HG03565 (cell line): ENCODE measurements around the gene AGT.
"Not testable (repeated sequence)": the region's sequence is repeated elsewhere in the genome, so short reads cannot be mapped to it uniquely, and the experiment has no call there.

ENCODE experiments used
- ATAC-seq: cut with Tn5 transposase; IDR thresholded peaks from one replicate; pipeline ENCODE4 v1.9.1; 2021; ENCODE audit warnings: mild to moderate bottlenecking, moderate library complexity; ENCODE audit not compliant: unreplicated experiment

Gene AGT

GRCh38 chr1:230693221-230693620 lies 20.7 kb downstream of the AGT start:
- no peak for ATAC-seq

GRCh38 chr1:230691615-230692014 lies 22.3 kb downstream of the AGT start:
- no peak for ATAC-seq

GRCh38 chr1:230690101-230690500 lies 23.8 kb downstream of the AGT start:
- ATAC-seq, result no peak

- no peak for ATAC-seq
These were observed 27.2 kb downstream of the AGT start for GRCh38 chr1:230686747-230687146.

DNA sequence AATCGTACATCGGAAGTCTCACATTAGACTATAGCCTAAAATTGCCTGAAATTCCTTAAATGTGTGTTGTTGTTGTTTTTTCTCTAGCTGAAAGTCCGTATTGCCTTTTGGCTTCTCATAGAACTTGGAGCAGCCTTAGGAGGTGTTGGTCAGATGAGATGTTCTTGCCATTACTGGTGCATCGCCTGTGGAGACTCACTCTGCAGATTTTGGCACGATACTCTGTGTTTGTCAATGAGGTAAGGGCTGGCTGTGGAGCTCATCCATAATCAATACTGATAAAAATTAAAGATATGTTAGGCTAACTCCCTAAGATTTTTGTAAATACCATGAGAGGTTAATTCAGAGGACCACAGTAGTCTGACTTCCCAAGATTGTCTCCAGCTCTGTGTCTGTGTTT lies 28.9 kb downstream of the AGT start:
- no peak for ATAC-seq

- ATAC-seq, result no peak
These were observed 29.8 kb downstream of the AGT start for GRCh38 chr1:230684146-230684545.

GRCh38 chr1:230682882-230683610 lies 30.9 kb downstream of the AGT start:
- ATAC-seq, result no peak

DNA sequence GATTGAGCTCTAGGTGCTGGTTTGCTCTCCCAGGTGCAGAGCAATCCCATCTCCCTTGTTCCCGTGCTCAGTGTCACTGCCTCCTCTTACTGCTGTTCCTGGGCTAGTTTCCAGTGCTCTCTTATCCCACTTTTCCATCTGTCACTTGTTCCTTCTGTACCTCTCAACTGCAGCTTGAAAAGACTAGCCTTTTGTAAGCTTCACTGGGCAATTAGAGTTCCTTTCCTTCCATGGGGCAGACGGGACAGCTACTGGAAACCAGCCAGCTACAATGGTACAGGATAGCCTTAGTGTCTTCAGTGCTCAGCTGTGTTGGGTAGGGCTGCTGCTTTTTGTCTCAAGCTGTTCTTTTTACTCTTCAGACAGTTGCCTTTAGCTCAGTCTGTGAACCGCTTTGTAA lies 31.6 kb downstream of the AGT start:
- ATAC-seq, result no peak

GRCh38 chr1:230681599-230681998 lies 32.3 kb downstream of the AGT start:
- ATAC-seq, result no peak

- ATAC-seq, result no peak
These were observed 33.5 kb downstream of the AGT start for GRCh38 chr1:230680300-230681025.

GRCh38 chr1:230679825-230680224 lies 34.1 kb downstream of the AGT start:
- no peak for ATAC-seq

DNA sequence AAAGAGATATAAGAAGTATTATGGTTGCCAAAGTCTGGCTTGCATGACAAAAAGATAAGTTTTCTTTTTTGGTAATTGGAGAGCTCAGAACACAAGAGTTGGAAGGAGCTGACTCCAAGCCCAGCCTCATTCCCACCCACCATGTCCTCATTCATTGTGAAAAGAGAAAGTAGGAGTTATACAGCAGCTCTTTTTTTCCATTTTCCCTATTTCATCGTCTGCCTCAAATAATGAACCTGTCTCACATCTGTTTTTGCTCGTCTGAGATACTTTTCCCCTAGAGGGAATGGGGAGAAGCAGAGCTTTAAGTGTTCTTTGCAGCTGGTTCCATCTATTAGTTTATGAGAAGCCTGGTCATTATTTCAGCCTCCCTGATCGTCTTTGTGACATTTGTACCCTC lies 34.7 kb downstream of the AGT start:
- ATAC-seq, result no peak

DNA sequence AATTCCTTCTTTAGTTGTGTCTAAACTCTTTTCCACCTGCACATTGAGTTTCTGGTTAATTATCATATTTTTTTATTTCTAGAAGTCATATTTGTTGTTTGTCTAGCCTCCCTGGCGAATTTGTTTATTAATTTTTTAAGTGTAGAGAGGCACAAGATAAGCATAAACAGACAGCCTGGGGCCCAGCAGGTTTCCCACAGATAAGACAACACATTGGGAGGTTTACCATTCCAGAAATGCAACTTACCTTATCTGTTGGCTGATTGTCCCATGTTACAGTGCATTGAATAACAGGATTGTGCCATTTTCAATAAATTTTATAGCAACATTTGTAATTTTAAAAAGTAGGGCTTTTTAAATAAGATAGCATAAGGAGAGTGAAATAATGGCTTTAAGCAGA lies 36.7 kb downstream of the AGT start:
- no peak for ATAC-seq

DNA sequence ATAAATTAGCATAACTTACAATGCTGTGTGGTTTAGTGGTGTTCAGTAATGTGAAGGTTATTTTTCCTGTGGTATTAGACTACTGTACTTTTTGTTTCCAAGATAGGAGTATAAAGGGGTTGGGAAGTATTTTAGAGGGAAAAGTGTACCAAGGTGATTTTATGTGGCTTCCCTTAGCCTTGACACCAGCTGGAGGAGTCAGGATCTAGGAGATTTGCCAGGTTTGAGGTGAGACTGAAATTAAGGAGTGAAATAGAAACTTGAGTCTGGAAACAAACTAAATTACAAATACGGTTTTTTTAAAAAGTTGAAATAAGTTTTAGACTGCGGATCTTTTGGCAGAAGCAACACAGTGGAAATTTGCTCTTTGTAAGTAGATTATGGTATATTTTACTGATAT lies 39.3 kb downstream of the AGT start:
- no peak for ATAC-seq

DNA sequence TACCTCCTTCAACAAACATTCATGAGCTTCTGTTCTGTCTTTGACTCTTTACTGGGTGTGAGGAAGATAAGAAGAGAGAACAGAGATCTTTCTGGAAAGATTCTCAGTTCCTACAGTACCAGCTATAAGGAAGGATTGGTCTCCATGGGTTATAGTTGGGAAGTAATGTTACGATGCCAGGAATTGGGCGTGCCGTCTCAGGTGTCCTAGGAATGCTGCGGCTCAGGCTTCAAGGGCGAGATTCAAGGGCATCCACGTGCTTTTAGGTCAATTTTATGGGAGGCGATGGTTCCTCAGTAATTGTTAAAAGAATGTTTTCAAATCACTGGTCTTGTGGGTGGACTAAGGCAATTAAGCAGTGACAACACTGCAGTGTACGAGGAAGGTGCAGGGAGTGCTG lies 44.4 kb downstream of the AGT start:
- ATAC-seq, result no peak

DNA sequence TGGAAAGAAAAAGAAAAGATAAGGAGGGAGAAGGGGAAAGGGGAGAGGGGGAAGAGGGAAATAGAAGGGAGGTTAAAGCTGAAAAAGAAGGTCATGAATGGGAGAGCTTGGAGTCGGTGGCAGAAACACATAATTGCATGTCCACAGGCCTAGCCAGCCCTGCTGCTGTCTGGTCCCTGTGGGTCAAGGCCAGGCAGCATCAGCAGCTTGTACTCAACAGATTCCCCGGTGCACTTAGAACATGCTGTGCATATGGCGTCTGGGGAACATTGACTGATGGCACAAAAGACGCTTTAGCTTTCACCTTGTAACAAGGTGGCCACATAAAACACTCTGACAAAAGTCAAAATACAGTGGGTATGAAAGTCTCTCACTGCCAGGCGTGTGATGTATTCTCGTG lies 45.7 kb downstream of the AGT start:
- ATAC-seq, result no peak

GRCh38 chr1:230661976-230662375 lies 51.9 kb downstream of the AGT start:
- no peak for ATAC-seq

DNA sequence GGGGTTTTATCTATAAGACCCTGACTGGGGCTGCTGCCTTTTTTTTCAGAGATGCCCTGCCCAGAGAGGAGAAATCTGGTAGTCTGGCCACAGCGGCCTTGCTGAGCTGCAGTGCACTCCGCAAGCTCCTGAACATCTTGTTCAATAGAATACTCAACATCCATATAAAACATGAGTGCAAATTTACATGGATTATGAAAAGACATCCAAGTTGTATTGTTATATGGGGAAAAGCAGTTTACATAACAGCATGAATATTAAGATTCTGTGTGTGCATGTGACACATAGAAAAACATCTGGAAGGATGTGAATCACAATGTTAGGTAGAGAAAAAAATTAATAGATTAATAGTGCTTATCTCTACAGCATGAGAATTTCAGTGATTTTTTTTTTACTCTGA lies 55.2 kb downstream of the AGT start:
- ATAC-seq, result no peak

GRCh38 chr1:230658103-230658502 lies 55.8 kb downstream of the AGT start:
- ATAC-seq, result not testable (repeated sequence)

GRCh38 chr1:230656719-230657118 lies 57.2 kb downstream of the AGT start:
- ATAC-seq, result not testable (repeated sequence)
